ENCODE results near the gene ANKRD40.
A peak's percentile ranks its signal among the peaks of the same experiment; 100 is the strongest.

ANKRD40 gene

GRCh38 chr17:50739098-50739497 is 31.4 kb upstream of the ANKRD40 start:
- Histone ChIP-seq H3K27ac (ENCODE audit: poor library complexity, severe bottlenecking) (no peak overlapping the region), H3K27me3 (ENCODE audit: insufficient read depth, poor library complexity, severe bottlenecking) (no peaks in the 10 kb centered on the region), H3K36me3 (ENCODE audit: low read depth) (peaks cover 86% of the 10 kb centered on the region), H3K4me3 (ENCODE audit: severe bottlenecking) (no peak overlapping the region), H3K9me3 (ENCODE audit: severe bottlenecking) (no peaks in the 10 kb centered on the region), H3K4me1 (ENCODE audit: insufficient read depth, poor library complexity, severe bottlenecking) (no peaks in the 10 kb centered on the region)
- TF ChIP-seq, protein P1, sequence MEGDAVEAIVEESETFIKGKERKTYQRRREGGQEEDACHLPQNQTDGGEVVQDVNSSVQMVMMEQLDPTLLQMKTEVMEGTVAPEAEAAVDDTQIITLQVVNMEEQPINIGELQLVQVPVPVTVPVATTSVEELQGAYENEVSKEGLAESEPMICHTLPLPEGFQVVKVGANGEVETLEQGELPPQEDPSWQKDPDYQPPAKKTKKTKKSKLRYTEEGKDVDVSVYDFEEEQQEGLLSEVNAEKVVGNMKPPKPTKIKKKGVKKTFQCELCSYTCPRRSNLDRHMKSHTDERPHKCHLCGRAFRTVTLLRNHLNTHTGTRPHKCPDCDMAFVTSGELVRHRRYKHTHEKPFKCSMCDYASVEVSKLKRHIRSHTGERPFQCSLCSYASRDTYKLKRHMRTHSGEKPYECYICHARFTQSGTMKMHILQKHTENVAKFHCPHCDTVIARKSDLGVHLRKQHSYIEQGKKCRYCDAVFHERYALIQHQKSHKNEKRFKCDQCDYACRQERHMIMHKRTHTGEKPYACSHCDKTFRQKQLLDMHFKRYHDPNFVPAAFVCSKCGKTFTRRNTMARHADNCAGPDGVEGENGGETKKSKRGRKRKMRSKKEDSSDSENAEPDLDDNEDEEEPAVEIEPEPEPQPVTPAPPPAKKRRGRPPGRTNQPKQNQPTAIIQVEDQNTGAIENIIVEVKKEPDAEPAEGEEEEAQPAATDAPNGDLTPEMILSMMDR (IDR thresholded peaks at IDR 0.05; ENCODE audit: poor library complexity, severe bottlenecking) = no peak
- ATAC-seq (ENCODE audit: low read depth) = no peak
- DNase-seq (ENCODE audit: low spot score) = no peak

DNA sequence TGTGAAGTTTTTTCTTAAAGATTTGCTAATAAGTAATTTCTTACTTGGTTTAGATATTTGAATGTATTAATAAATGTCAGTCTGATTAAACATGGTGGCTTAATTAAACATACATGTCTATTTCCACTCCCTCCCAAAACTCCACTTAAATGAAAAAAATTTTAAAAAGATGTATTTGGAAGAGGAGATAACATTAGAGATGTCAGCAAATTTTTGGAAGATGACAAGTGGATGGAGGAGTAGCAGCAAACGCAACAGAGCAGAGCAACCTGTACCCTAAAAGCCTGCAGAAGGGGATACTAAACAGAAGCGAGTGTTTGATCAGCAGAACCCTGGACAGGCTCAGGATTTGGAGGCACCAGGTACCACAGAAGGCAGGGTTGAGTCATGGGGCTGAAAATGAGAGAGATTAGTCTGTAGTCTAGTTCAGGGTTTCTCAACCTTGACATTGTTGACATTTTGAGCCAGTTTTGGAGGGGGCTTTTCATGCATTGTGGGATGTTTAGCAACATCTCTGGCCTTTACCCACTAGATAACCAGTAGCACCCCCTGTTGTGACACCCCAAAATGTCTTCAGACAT is 29.5 kb upstream of the ANKRD40 start:
- H3K9me3 ChIP-seq (ENCODE audit: severe bottlenecking) = no peaks in the 10 kb centered on the region
- ATAC-seq (ENCODE audit: low read depth) (0 out of 3 replicates have a peak, but pooled peaks have one; percentile 14), DNase-seq (ENCODE audit: low spot score) (no peak)
- H3K4me1 ChIP-seq (ENCODE audit: insufficient read depth, poor library complexity, severe bottlenecking) = no peaks in the 10 kb centered on the region
- H3K4me3 ChIP-seq (ENCODE audit: severe bottlenecking) = no peak overlapping the region
- TF ChIP-seq, protein P1 (IDR thresholded peaks at IDR 0.05; ENCODE audit: poor library complexity, severe bottlenecking) = no peak
- peaks cover 67% of the 10 kb centered on the region for H3K36me3 ChIP-seq (ENCODE audit: low read depth)
- H3K27ac ChIP-seq (ENCODE audit: poor library complexity, severe bottlenecking) = no peak overlapping the region
- H3K27me3 ChIP-seq (ENCODE audit: insufficient read depth, poor library complexity, severe bottlenecking) = no peaks in the 10 kb centered on the region

DNA sequence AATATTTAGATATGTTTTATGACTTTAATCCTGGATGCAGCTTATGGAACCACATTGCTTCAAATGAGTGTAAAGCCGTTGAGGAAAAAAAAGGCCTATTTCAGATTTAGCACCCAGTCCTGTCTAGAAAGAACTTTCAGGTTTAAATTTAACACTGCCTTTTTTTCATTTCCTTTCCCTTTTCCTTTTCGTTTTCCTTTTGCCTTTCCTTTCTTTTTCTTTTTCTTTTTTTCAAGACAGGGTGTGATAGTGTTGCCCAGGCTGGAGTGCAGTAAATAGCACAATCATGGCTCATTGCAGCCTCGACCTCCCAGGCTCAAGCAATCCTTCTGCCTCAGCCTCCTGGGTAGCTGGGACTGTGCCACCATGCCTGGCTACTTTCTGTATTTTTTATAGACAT is 27.6 kb upstream of the ANKRD40 start:
- TF ChIP-seq, protein P1 (IDR thresholded peaks at IDR 0.05; ENCODE audit: poor library complexity, severe bottlenecking) = no peak
- H3K27ac ChIP-seq (ENCODE audit: poor library complexity, severe bottlenecking) = no peak overlapping the region
- H3K4me3 ChIP-seq (ENCODE audit: severe bottlenecking) = no peak overlapping the region
- no peaks in the 10 kb centered on the region for H3K4me1 ChIP-seq (ENCODE audit: insufficient read depth, poor library complexity, severe bottlenecking)
- ATAC-seq (ENCODE audit: low read depth) = no peak
- H3K36me3 ChIP-seq (ENCODE audit: low read depth) = peaks cover 48% of the 10 kb centered on the region
- no peak for DNase-seq (ENCODE audit: low spot score)
- no peaks in the 10 kb centered on the region for H3K27me3 ChIP-seq (ENCODE audit: insufficient read depth, poor library complexity, severe bottlenecking)
- H3K9me3 ChIP-seq (ENCODE audit: severe bottlenecking) = no peaks in the 10 kb centered on the region

- DNase-seq (ENCODE audit: low spot score) (no peak), ATAC-seq (ENCODE audit: low read depth) (0 out of 3 replicates have a peak, but pooled peaks have one; percentile 29)
- Histone ChIP-seq H3K9me3 (ENCODE audit: severe bottlenecking) (no peaks in the 10 kb centered on the region), H3K4me1 (ENCODE audit: insufficient read depth, poor library complexity, severe bottlenecking) (no peaks in the 10 kb centered on the region), H3K27ac (ENCODE audit: poor library complexity, severe bottlenecking) (no peak overlapping the region), H3K4me3 (ENCODE audit: severe bottlenecking) (no peak overlapping the region), H3K36me3 (ENCODE audit: low read depth) (peaks cover 28% of the 10 kb centered on the region), H3K27me3 (ENCODE audit: insufficient read depth, poor library complexity, severe bottlenecking) (no peaks in the 10 kb centered on the region)
- TF ChIP-seq, protein P1 (IDR thresholded peaks at IDR 0.05; ENCODE audit: poor library complexity, severe bottlenecking) = no peak
These were observed 24.1 kb upstream of the ANKRD40 start for GRCh38 chr17:50731575-50732460.

Measured in RWPE2 (cell line).